Loucy (cell line): Measurements from ENCODE around the gene PHLDB1.
"Not testable (repeated sequence)": the region's sequence is repeated elsewhere in the genome, so short reads cannot be mapped to it uniquely, and the experiment has no call there.

Source experiments
- H2AFZ ChIP-seq: fragments of 200-600 bp; sonication (generic); 2 replicates; pipeline ENCODE4 v1.6.0; 2016; ENCODE audit warnings: antibody characterized with exemption, mild to moderate bottlenecking, low read length, moderate library complexity
- H3F3A ChIP-seq: fragments of 200-600 bp; 2 replicates; pipeline ENCODE4 v1.6.0; 2016; ENCODE audit warnings: antibody characterized with exemption, low read depth, mild to moderate bottlenecking
- H3K27me3 ChIP-seq: fragments of 200-600 bp; sonication (generic); 2 replicates; pipeline ENCODE4 v1.6.1; 2014; ENCODE audit warnings: low read length, mild to moderate bottlenecking; ENCODE audit not compliant: insufficient read depth, poor library complexity, severe bottlenecking
- H3K36me3 ChIP-seq: fragments of 200-600 bp; sonication (generic); 2 replicates; pipeline ENCODE4 v1.6.1; 2016; ENCODE audit warnings: low read length; ENCODE audit not compliant: insufficient read depth
- H3K4me1 ChIP-seq: fragments of 200-600 bp; sonication (generic); 2 replicates; pipeline ENCODE4 v1.5.1; 2014; ENCODE audit warnings: low read length, mild to moderate bottlenecking; ENCODE audit not compliant: insufficient read depth, poor library complexity, severe bottlenecking
- H3K4me2 ChIP-seq: fragments of 200-600 bp; sonication (generic); 2 replicates; pipeline ENCODE4 v1.6.0; 2014; ENCODE audit warnings: antibody characterized with exemption, low read length, low read depth, mild to moderate bottlenecking; ENCODE audit not compliant: poor library complexity, severe bottlenecking
- H3K4me3 ChIP-seq: fragments of 200-600 bp; sonication (generic); 2 replicates; pipeline ENCODE4 v1.5.1; 2014; ENCODE audit warnings: low read length, mild to moderate bottlenecking, mixed read lengths; ENCODE audit not compliant: poor library complexity, severe bottlenecking
- H3K79me2 ChIP-seq: fragments of 200-600 bp; sonication (generic); 2 replicates; pipeline ENCODE4 v1.6.1; 2014; ENCODE audit warnings: low read length; ENCODE audit not compliant: insufficient read depth
- H3K9ac ChIP-seq: fragments of 200-600 bp; sonication (generic); 2 replicates; pipeline ENCODE4 v1.6.0; 2014; ENCODE audit warnings: mild to moderate bottlenecking, low read depth, low read length, moderate library complexity; ENCODE audit not compliant: poor library complexity, severe bottlenecking
- H3K9me2 ChIP-seq: fragments of 200-600 bp; sonication (generic); replicated peaks from 2 replicates; pipeline ENCODE4 v1.6.1; 2016; ENCODE audit warnings: low read depth, low read length, mixed read lengths
- H3K9me3 ChIP-seq: fragments of 200-600 bp; sonication (generic); 2 replicates; pipeline ENCODE4 v1.6.1; 2014; ENCODE audit warnings: mild to moderate bottlenecking, antibody characterized with exemption, low read length, low read depth; ENCODE audit not compliant: insufficient read depth
- H4K20me1 ChIP-seq: fragments of 200-600 bp; sonication (generic); 2 replicates; pipeline ENCODE4 v1.6.0; 2014; ENCODE audit warnings: antibody characterized with exemption, low read length, mild to moderate bottlenecking; ENCODE audit not compliant: insufficient read depth, poor library complexity, severe bottlenecking
- CTCF ChIP-seq: fragments of 200-600 bp; sonication (generic); conservative IDR thresholded peaks from 2 replicates; pipeline ENCODE4 v1.5.1; 2014; ENCODE audit warnings: mild to moderate bottlenecking, antibody characterized with exemption, low read length
- EZH2phosphoT487 ChIP-seq: fragments of 200-600 bp; IDR thresholded peaks from 2 replicates; pipeline ENCODE4 v1.6.1; 2018; ENCODE audit warnings: antibody characterized with exemption, mild to moderate bottlenecking, moderate library complexity, borderline replicate concordance

Gene PHLDB1

GRCh38 chr11:118572061-118572980 is 35.1 kb upstream of the PHLDB1 start, which contains the start of gene ARCN1:
Gene ARCN1, plus strand, starts transcription at chr11:118572409. Its CDS starts 139 bp downstream, at chr11:118572548.
- no peaks in the 10 kb centered on the region for H3K36me3 ChIP-seq
- H3K4me3 ChIP-seq, result peak within 1 kb of the TSS; percentile 84
- H3F3A ChIP-seq, result no peaks in the 10 kb centered on the region
- no peaks in the 10 kb centered on the region for H3K27me3 ChIP-seq
- H3K4me1 ChIP-seq, result peaks cover 39% of the 10 kb centered on the region
- H4K20me1 ChIP-seq, result peaks cover 47% of the 10 kb centered on the region
- H3K9me2 ChIP-seq, result no peaks in the 10 kb centered on the region
- peak within 1 kb of the TSS; percentile 95 for H3K9ac ChIP-seq
- H3K79me2 ChIP-seq, result peaks cover 51% of the 10 kb centered on the region
- H2AFZ ChIP-seq, result peak within 1 kb of the TSS; percentile 93
- H3K4me2 ChIP-seq, result peak within 1 kb of the TSS; percentile 85
- TF ChIP-seq EZH2phosphoT487 (no peak), CTCF (no peak)
- no peaks in the 10 kb centered on the region for H3K9me3 ChIP-seq

DNA sequence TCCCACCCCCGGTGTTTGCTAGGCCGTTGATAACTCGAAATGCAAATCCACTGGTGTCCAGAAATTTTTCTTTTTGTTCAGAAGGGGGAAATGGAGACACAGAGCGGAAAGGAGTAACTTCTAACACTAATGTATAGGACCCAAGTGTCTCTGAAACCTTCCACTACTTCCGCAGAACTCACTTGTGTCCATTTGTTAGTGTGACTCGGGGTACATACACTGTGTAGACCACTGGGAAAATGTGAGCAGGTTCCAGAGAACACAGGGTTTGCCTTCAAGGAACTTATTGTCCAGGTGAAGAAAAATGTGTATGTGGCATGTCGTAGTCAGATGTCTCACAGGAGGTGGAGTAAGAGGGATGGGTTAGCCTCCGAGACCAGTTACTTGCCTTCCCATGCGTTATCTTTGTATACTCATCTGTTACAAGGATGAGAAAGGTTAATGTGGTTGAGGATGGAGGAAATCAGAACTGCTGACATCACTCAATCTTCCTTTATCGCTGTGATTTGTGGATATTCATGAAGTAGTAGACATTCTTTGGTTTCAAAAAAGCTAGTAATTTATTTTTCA is 34.3 kb upstream of the PHLDB1 start:
- H3K36me3 ChIP-seq, result no peaks in the 10 kb centered on the region
- peaks cover 52% of the 10 kb centered on the region for H4K20me1 ChIP-seq
- H3K4me2 ChIP-seq, result peak overlapping the region; percentile 85
- TF ChIP-seq CTCF, result no peak
- TF ChIP-seq EZH2phosphoT487, result no peak
- peak overlapping the region; percentile 84 for H3K4me3 ChIP-seq
- peak overlapping the region; percentile 93; the same call in 1 of the 2 replicates for H2AFZ ChIP-seq
- H3K9me2 ChIP-seq, result no peaks in the 10 kb centered on the region
- H3F3A ChIP-seq, result no peaks in the 10 kb centered on the region
- no peaks in the 10 kb centered on the region for H3K9me3 ChIP-seq
- peaks cover 59% of the 10 kb centered on the region for H3K79me2 ChIP-seq
- peaks cover 39% of the 10 kb centered on the region for H3K4me1 ChIP-seq
- H3K9ac ChIP-seq, result peak overlapping the region; percentile 95
- H3K27me3 ChIP-seq, result no peaks in the 10 kb centered on the region

- Histone ChIP-seq H3K36me3 (no peaks in the 10 kb centered on the region), H4K20me1 (peaks cover 62% of the 10 kb centered on the region), H3K9ac (no peak overlapping the region), H3K4me3 (peak overlapping the region; percentile 84), H2AFZ (no peak overlapping the region), H3K4me1 (peaks cover 39% of the 10 kb centered on the region), H3K79me2 (peaks cover 71% of the 10 kb centered on the region), H3K9me3 (no peaks in the 10 kb centered on the region), H3K9me2 (no peaks in the 10 kb centered on the region), H3F3A (no peaks in the 10 kb centered on the region), H3K4me2 (peak overlapping the region; percentile 85), H3K27me3 (no peaks in the 10 kb centered on the region)
- TF ChIP-seq EZH2phosphoT487, result no peak
- TF ChIP-seq CTCF, result no peak
Observed at GRCh38 chr11:118574636-118575035, 32.8 kb upstream of the PHLDB1 start.

GRCh38 chr11:118577995-118578394 is 29.4 kb upstream of the PHLDB1 start:
- Histone ChIP-seq H3K36me3 (peaks cover 14% of the 10 kb centered on the region; the same call in 1 of the 2 replicates), H3K4me2 (peak overlapping the region; percentile 85), H3K79me2 (peaks cover 83% of the 10 kb centered on the region), H4K20me1 (peaks cover 69% of the 10 kb centered on the region), H3K4me1 (peaks cover 33% of the 10 kb centered on the region)
- not testable (repeated sequence) for H2AFZ ChIP-seq, H3F3A ChIP-seq, H3K4me3 ChIP-seq, H3K27me3 ChIP-seq, H3K9me2 ChIP-seq, H3K9ac ChIP-seq, H3K9me3 ChIP-seq
